ENCODE measurements around the gene AHSG.

Gene AHSG

GRCh38 chr3:186643493-186643892, 30.6 kb downstream of the AHSG start:
- DNase-seq: no peak

- no peak for DNase-seq
These were observed 31.8 kb downstream of the AHSG start for GRCh38 chr3:186644683-186645082.

GRCh38 chr3:186646106-186646505, 33.2 kb downstream of the AHSG start:
- DNase-seq: no peak

- DNase-seq: no peak
These were observed 34.0 kb downstream of the AHSG start for GRCh38 chr3:186646841-186647240.

- no peak for DNase-seq
These were observed 36.0 kb downstream of the AHSG start for GRCh38 chr3:186648851-186649250.

- no peak for DNase-seq
These were observed 38.9 kb downstream of the AHSG start for GRCh38 chr3:186651678-186652215.

GRCh38 chr3:186653080-186653707, 40.3 kb downstream of the AHSG start:
- DNase-seq: no peak

GRCh38 chr3:186653984-186654383, 41.1 kb downstream of the AHSG start:
- DNase-seq: no peak

GRCh38 chr3:186663361-186664118, 50.7 kb downstream of the AHSG start:
- no peak for DNase-seq

- DNase-seq: no peak
These were observed 51.2 kb downstream of the AHSG start for GRCh38 chr3:186664119-186664495.

GRCh38 chr3:186664506-186664905, 51.6 kb downstream of the AHSG start:
- no peak for DNase-seq

- DNase-seq: no peak
These were observed 52.8 kb downstream of the AHSG start, which contains the start of gene HRG for GRCh38 chr3:186665625-186666188. Gene HRG (plus strand): TSS chr3:186666014. CDS start chr3:186666032, 18 bp downstream.

- DNase-seq: no peak
These were observed 55.6 kb downstream of the AHSG start for GRCh38 chr3:186668426-186668825.

- DNase-seq: no peak
These were observed 56.7 kb downstream of the AHSG start for GRCh38 chr3:186669378-186670084.

- DNase-seq: no peak
These were observed 57.3 kb downstream of the AHSG start for GRCh38 chr3:186670155-186670554.
